Type B pancreatic cell (in vitro differentiated cells): ENCODE results near the gene SCUBE2. TPM values are rescaled to one million over a fixed set of nuclear protein-coding genes. Genes with fewer than 3 reads are reported as not detected.

ENCODE experiments used
- DNase-seq: peaks from one replicate; pipeline ENCODE4 v3.0.0; 2021; ENCODE audit warnings: mixed read lengths; ENCODE audit not compliant: unreplicated experiment; ENCODE audit errors: extremely low spot score
- H3K27ac Mint-ChIP-seq: 2 replicates; pipeline ENCODE4 v1.8.0; 2021; ENCODE audit warnings: mild to moderate bottlenecking, mixed read lengths
- H3K27me3 Mint-ChIP-seq: 2 replicates; pipeline ENCODE4 v1.8.0; 2021; ENCODE audit warnings: mixed read lengths
- H3K36me3 Mint-ChIP-seq: 2 replicates; pipeline ENCODE4 v1.8.0; 2021; ENCODE audit warnings: mixed read lengths
- H3K4me1 Mint-ChIP-seq: one replicate; pipeline ENCODE4 v1.8.0; 2021; ENCODE audit warnings: mixed read lengths; ENCODE audit not compliant: unreplicated experiment
- H3K4me3 Mint-ChIP-seq: 2 replicates; pipeline ENCODE4 v1.8.0; 2021; ENCODE audit warnings: mild to moderate bottlenecking, mixed read lengths
- H3K9me3 Mint-ChIP-seq: 2 replicates; pipeline ENCODE4 v1.8.0; 2021; ENCODE audit warnings: mixed read lengths
- CTCF ChIP-seq: fragments of 200-600 bp; sonication (generic); conservative IDR thresholded peaks from 2 replicates; pipeline ENCODE4 v1.5.0; 2021; ENCODE audit warnings: antibody characterized with exemption, mild to moderate bottlenecking
- total RNA-seq: library from RNA; stranded (reverse); gene quantifications from 2 replicates; pipeline ENCODE4 v1.2.1, GENCODE V29; 2021; ENCODE audit warnings: low replicate concordance

Gene SCUBE2
- total RNA-seq, 1 donor from 2014 or later = 7.9 TPM

GRCh38 chr11:9082575-9082974 lies 8.8 kb downstream of the SCUBE2 start:
- H3K27me3 Mint-ChIP-seq = peaks cover 20% of the 10 kb centered on the region
- no peaks in the 10 kb centered on the region for H3K9me3 Mint-ChIP-seq
- no peak for DNase-seq
- H3K4me3 Mint-ChIP-seq = no peak overlapping the region
- TF ChIP-seq CTCF = no peak
- H3K4me1 Mint-ChIP-seq = no peaks in the 10 kb centered on the region
- H3K36me3 Mint-ChIP-seq = no peaks in the 10 kb centered on the region
- H3K27ac Mint-ChIP-seq = no peak overlapping the region

GRCh38 chr11:9081153-9081552 lies 10.2 kb downstream of the SCUBE2 start:
- no peaks in the 10 kb centered on the region for H3K4me1 Mint-ChIP-seq
- TF ChIP-seq CTCF = no peak
- H3K9me3 Mint-ChIP-seq = no peaks in the 10 kb centered on the region
- H3K27me3 Mint-ChIP-seq = peaks cover 12% of the 10 kb centered on the region
- H3K4me3 Mint-ChIP-seq = no peak overlapping the region
- no peak overlapping the region for H3K27ac Mint-ChIP-seq
- no peak for DNase-seq
- no peaks in the 10 kb centered on the region for H3K36me3 Mint-ChIP-seq

GRCh38 chr11:9078113-9079086 lies 13.0 kb downstream of the SCUBE2 start:
- H3K36me3 Mint-ChIP-seq = no peaks in the 10 kb centered on the region
- no peaks in the 10 kb centered on the region for H3K9me3 Mint-ChIP-seq
- TF ChIP-seq CTCF = no peak
- no peak overlapping the region for H3K27ac Mint-ChIP-seq
- DNase-seq = no peak
- no peaks in the 10 kb centered on the region for H3K4me1 Mint-ChIP-seq
- H3K27me3 Mint-ChIP-seq = peaks cover 8% of the 10 kb centered on the region
- no peak overlapping the region for H3K4me3 Mint-ChIP-seq

- DNase-seq = no peak
- no peak for TF ChIP-seq CTCF
- no peak overlapping the region for H3K27ac Mint-ChIP-seq
- H3K27me3 Mint-ChIP-seq = peaks cover 8% of the 10 kb centered on the region
- no peaks in the 10 kb centered on the region for H3K36me3 Mint-ChIP-seq
- no peak overlapping the region for H3K4me3 Mint-ChIP-seq
- H3K9me3 Mint-ChIP-seq = no peaks in the 10 kb centered on the region
- peaks cover 5% of the 10 kb centered on the region for H3K4me1 Mint-ChIP-seq
Measured at GRCh38 chr11:9077164-9077563, 14.2 kb downstream of the SCUBE2 start.

- no peaks in the 10 kb centered on the region for H3K9me3 Mint-ChIP-seq
- H3K27me3 Mint-ChIP-seq = peaks cover 8% of the 10 kb centered on the region
- no peak overlapping the region for H3K4me3 Mint-ChIP-seq
- no peaks in the 10 kb centered on the region for H3K36me3 Mint-ChIP-seq
- no peak overlapping the region for H3K27ac Mint-ChIP-seq
- DNase-seq = no peak
- H3K4me1 Mint-ChIP-seq = peaks cover 5% of the 10 kb centered on the region
- no peak for TF ChIP-seq CTCF
Measured at GRCh38 chr11:9076661-9077060, 14.7 kb downstream of the SCUBE2 start.
